H9 (cell line): ENCODE data around the gene CGB8. TPM values are rescaled to one million over a fixed set of nuclear protein-coding genes. Genes with fewer than 3 reads are reported as not detected.

ENCODE experiments used
- DNase-seq: peaks from one replicate; pipeline ENCODE4 v3.0.0-alpha.2; 2017
- H2AFZ ChIP-seq: one replicate; pipeline ENCODE4 v1.6.1; 2013; ENCODE audit warnings: mild to moderate bottlenecking, low read length, control low read depth, moderate library complexity
- H2AK5ac ChIP-seq: 2 replicates; pipeline ENCODE4 v1.6.1; 2013; ENCODE audit warnings: low read length, control low read depth, mixed read lengths; ENCODE audit not compliant: insufficient read length
- H2BK120ac ChIP-seq: one replicate; pipeline ENCODE4 v1.6.1; 2013; ENCODE audit warnings: low read depth, mild to moderate bottlenecking, low read length, control low read depth, inconsistent platforms; ENCODE audit not compliant: poor library complexity, severe bottlenecking
- H2BK12ac ChIP-seq: 2 replicates; pipeline ENCODE4 v1.6.1; 2013; ENCODE audit warnings: low read length, control low read depth, mixed read lengths, low read depth; ENCODE audit not compliant: insufficient read length
- H2BK15ac ChIP-seq: 2 replicates; pipeline ENCODE4 v1.6.1; 2013; ENCODE audit warnings: low read depth, low read length, control low read depth
- H2BK20ac ChIP-seq: one replicate; pipeline ENCODE4 v1.6.1; 2013; ENCODE audit warnings: low read depth, mild to moderate bottlenecking, low read length, control low read depth, inconsistent platforms; ENCODE audit not compliant: poor library complexity, severe bottlenecking
- H2BK5ac ChIP-seq: 2 replicates; pipeline ENCODE4 v1.6.1; 2013; ENCODE audit warnings: low read length, control low read depth, mixed read lengths; ENCODE audit not compliant: insufficient read length
- H3K14ac ChIP-seq: 2 replicates; pipeline ENCODE4 v1.6.1; 2013; ENCODE audit warnings: low read length, control low read depth; ENCODE audit not compliant: insufficient read depth
- H3K18ac ChIP-seq: 2 replicates; pipeline ENCODE4 v1.6.1; 2013; ENCODE audit warnings: low read depth, mild to moderate bottlenecking, mixed read lengths, low read length, control low read depth; ENCODE audit not compliant: insufficient read length
- H3K23ac ChIP-seq: 2 replicates; pipeline ENCODE4 v1.6.1; 2013; ENCODE audit warnings: low read length, control low read depth, mixed read lengths, low read depth; ENCODE audit not compliant: insufficient read length
- H3K23me2 ChIP-seq: 2 replicates; pipeline ENCODE4 v1.6.1; 2013; ENCODE audit warnings: low read depth, mild to moderate bottlenecking, mixed read lengths, low read length, control low read depth; ENCODE audit not compliant: insufficient read length, poor library complexity, severe bottlenecking
- H3K27ac ChIP-seq: 2 replicates; pipeline ENCODE4 v1.5.1; 2013; ENCODE audit warnings: low read length, control low read depth, mixed read lengths, low read depth; ENCODE audit not compliant: insufficient read length
- H3K27me3 ChIP-seq: 2 replicates; pipeline ENCODE4 v1.6.1; 2013; ENCODE audit warnings: low read length, control low read depth, inconsistent platforms; ENCODE audit not compliant: insufficient read depth
- H3K4ac ChIP-seq: 2 replicates; pipeline ENCODE4 v1.6.1; 2013; ENCODE audit warnings: low read depth, mild to moderate bottlenecking, control low read depth, inconsistent platforms, low read length, moderate library complexity
- H3K4me1 ChIP-seq: 2 replicates; pipeline ENCODE4 v1.6.1; 2013; ENCODE audit warnings: low read length, control low read depth, inconsistent platforms; ENCODE audit not compliant: insufficient read depth
- H3K4me2 ChIP-seq: 2 replicates; pipeline ENCODE4 v1.6.1; 2013; ENCODE audit warnings: low read length, control low read depth, mixed read lengths; ENCODE audit not compliant: insufficient read length, insufficient read depth
- H3K56ac ChIP-seq: 2 replicates; pipeline ENCODE4 v1.6.1; 2013; ENCODE audit warnings: low read depth, mild to moderate bottlenecking, mixed read lengths, low read length, control low read depth; ENCODE audit not compliant: insufficient read length
- H3K79me1 ChIP-seq: 2 replicates; pipeline ENCODE4 v1.6.1; 2013; ENCODE audit warnings: low read depth, mild to moderate bottlenecking, moderate library complexity, low read length, control low read depth, inconsistent platforms; ENCODE audit not compliant: insufficient read depth, poor library complexity, severe bottlenecking
- H3K79me2 ChIP-seq: 2 replicates; pipeline ENCODE4 v1.6.1; 2013; ENCODE audit warnings: low read length, control low read depth, inconsistent platforms; ENCODE audit not compliant: insufficient read depth
- H3K9ac ChIP-seq: 2 replicates; pipeline ENCODE4 v1.6.1; 2013; ENCODE audit warnings: low read length, control low read depth, mixed read lengths; ENCODE audit not compliant: insufficient read length; ENCODE audit errors: extremely low read depth
- H3K9me3 ChIP-seq: one replicate; pipeline ENCODE4 v1.6.1; 2013; ENCODE audit warnings: low read depth, low read length, inconsistent platforms; ENCODE audit not compliant: control insufficient read depth
- H3T11ph ChIP-seq: one replicate; pipeline ENCODE4 v1.6.1; 2013; ENCODE audit warnings: mild to moderate bottlenecking, low read length, control low read depth, inconsistent platforms
- H4K20me1 ChIP-seq: one replicate; pipeline ENCODE4 v1.6.1; 2013; ENCODE audit not compliant: control insufficient read depth, insufficient read length, insufficient read depth
- H4K5ac ChIP-seq: 2 replicates; pipeline ENCODE4 v1.6.1; 2013; ENCODE audit warnings: low read depth, mild to moderate bottlenecking, mixed read lengths, low read length, control low read depth; ENCODE audit not compliant: insufficient read length
- H4K8ac ChIP-seq: replicated peaks from 2 replicates; pipeline ENCODE4 v1.6.1; 2013; ENCODE audit warnings: low read length, control low read depth, mixed read lengths, low read depth; ENCODE audit not compliant: insufficient read length
- H4K91ac ChIP-seq: 2 replicates; pipeline ENCODE4 v1.6.1; 2013; ENCODE audit warnings: low read depth, mild to moderate bottlenecking, moderate library complexity, mixed read lengths, low read length, control low read depth; ENCODE audit not compliant: insufficient read length
- H3K27ac Mint-ChIP-seq, 3 experiments: 2 replicates in 2 of 3; 3 replicates in 1 of 3; pipeline ENCODE4 v1.8.0; 2020 to 2021; ENCODE audit warnings: mixed read lengths in 3 of 3, mild to moderate bottlenecking in 1 of 3, moderate library complexity in 1 of 3
- H3K27me3 Mint-ChIP-seq: 2 replicates; pipeline ENCODE4 v1.8.0; 2021; ENCODE audit warnings: low read depth, mild to moderate bottlenecking, moderate library complexity, mixed read lengths
- H3K36me3 Mint-ChIP-seq, 3 experiments: 2 replicates in 2 of 3; 3 replicates in 1 of 3; pipeline ENCODE4 v1.8.0; 2020 to 2021; ENCODE audit warnings: low read depth in 3 of 3, mixed read lengths in 3 of 3; ENCODE audit not compliant: insufficient read depth in 1 of 3
- H3K4me1 Mint-ChIP-seq, 2 experiments: 2 replicates each; pipeline ENCODE4 v1.8.0; 2020; ENCODE audit warnings: mixed read lengths in 2 of 2
- H3K4me3 Mint-ChIP-seq, 2 experiments: 2 replicates in 1 of 2; 3 replicates in 1 of 2; pipeline ENCODE4 v1.8.0; 2020 to 2021; ENCODE audit warnings: mild to moderate bottlenecking in 2 of 2, mixed read lengths in 2 of 2, moderate library complexity in 1 of 2
- H3K9me3 Mint-ChIP-seq, 2 experiments: 2 replicates in 1 of 2; 3 replicates in 1 of 2; pipeline ENCODE4 v1.8.0; 2020; ENCODE audit warnings: mild to moderate bottlenecking in 2 of 2, mixed read lengths in 2 of 2, moderate library complexity in 1 of 2
- CTCF ChIP-seq: fragments of 200-600 bp; sonication (generic); conservative IDR thresholded peaks from 3 replicates; pipeline ENCODE4 v1.8.0; 2021; ENCODE audit warnings: antibody characterized with exemption, mild to moderate bottlenecking
- WGBS: extraction: QIAGEN DNeasy Blood & Tissue Kit; methylation state at CpG from one replicate; pipeline ENCODE4 v1.1.7; 2013; ENCODE audit warnings: missing lambda C conversion rate, low lambda C conversion rate, mixed read lengths; ENCODE audit not compliant: insufficient read length; ENCODE audit errors: extremely low coverage; 5-methylcytosine and 5-hydroxymethylcytosine counted together
- total RNA-seq: library from RNA; stranded (reverse); gene quantifications from 2 replicates; pipeline ENCODE4 v1.2.1, GENCODE V29; 2021

CGB8 gene
- total RNA-seq, 1 experiment from 2014 or later = not detected

GRCh38 chr19:49061000-49061399, 12.1 kb upstream of the CGB8 start:
- no peak overlapping the region for H2BK5ac ChIP-seq
- no peak overlapping the region for H4K8ac ChIP-seq
- no peak overlapping the region for H2AFZ ChIP-seq
- TF ChIP-seq CTCF = no peak
- H3K4me2 ChIP-seq = no peak overlapping the region
- H3K4me1 Mint-ChIP-seq = peaks cover 35 to 45% of the 10 kb centered on the region in 2 experiments
- peaks cover 15% of the 10 kb centered on the region; the same call in 1 of the 2 replicates for H3K27me3 ChIP-seq
- H3K79me2 ChIP-seq = no peaks in the 10 kb centered on the region
- H2BK15ac ChIP-seq = no peak overlapping the region
- no peaks in the 10 kb centered on the region for H4K20me1 ChIP-seq
- no peak overlapping the region for H2BK20ac ChIP-seq
- H3K4ac ChIP-seq = no peak overlapping the region
- DNase-seq = no peak
- H3K9me3 ChIP-seq = no peaks in the 10 kb centered on the region
- H2BK120ac ChIP-seq = no peak overlapping the region
- no peak overlapping the region for H3K23ac ChIP-seq
- H3K79me1 ChIP-seq = no peaks in the 10 kb centered on the region
- no peak overlapping the region for H3K18ac ChIP-seq
- H3K4me1 ChIP-seq = peaks cover 2% of the 10 kb centered on the region; the same call in 1 of the 2 replicates
- no peak overlapping the region for H2AK5ac ChIP-seq
- no peak overlapping the region for H2BK12ac ChIP-seq
- no peak overlapping the region for H3K27ac Mint-ChIP-seq
- H3T11ph ChIP-seq = no peak overlapping the region
- no peak overlapping the region for H3K27ac ChIP-seq
- no peak overlapping the region for H3K14ac ChIP-seq
- H4K5ac ChIP-seq = no peak overlapping the region
- H3K56ac ChIP-seq = no peak overlapping the region
- peaks cover 0 to 2% of the 10 kb centered on the region in 2 experiments; a peak in 1 of 5 replicates for H3K9me3 Mint-ChIP-seq
- H3K9ac ChIP-seq = no peak overlapping the region
- WGBS = no CpG with 5 or more reads among the region's 2 CpGs
- H3K36me3 Mint-ChIP-seq = no peaks in the 10 kb centered on the region; a peak in 1 of 7 replicates
- H3K4me3 Mint-ChIP-seq = no peak overlapping the region
- peaks cover 76% of the 10 kb centered on the region for H3K27me3 Mint-ChIP-seq
- H4K91ac ChIP-seq = no peak overlapping the region
- H3K23me2 ChIP-seq = peaks cover 12% of the 10 kb centered on the region
